Cardiac muscle cell (in vitro differentiated cells and primary cell): Measurements from ENCODE around the gene VAT1L. TPM values are rescaled to one million over a fixed set of nuclear protein-coding genes. Genes with fewer than 3 reads are reported as not detected.

Experiments used
- DNase-seq, 2 donors: peaks; one replicate each; pipeline versions ENCODE4 v3.0.0 to v3.0.0-alpha.2; 2010 to 2017; ENCODE audit warnings: low read depth in 1 of 2, low spot score in 1 of 2
- H3K27ac ChIP-seq: fragments of 200-600 bp; sonication (generic); 2 replicates; pipeline ENCODE4 v1.5.1; 2016
- H3K27me3 ChIP-seq: fragments of 200-600 bp; sonication (generic); 2 replicates; pipeline ENCODE4 v1.6.0; 2016; ENCODE audit warnings: control low read depth
- H3K36me3 ChIP-seq: fragments of 200-600 bp; sonication (generic); 2 replicates; pipeline ENCODE4 v1.5.1; 2016; ENCODE audit warnings: control low read depth
- H3K4me1 ChIP-seq: fragments of 200-600 bp; sonication (generic); 2 replicates; pipeline ENCODE4 v1.8.1; 2017; ENCODE audit warnings: low read depth, mild to moderate bottlenecking, mixed run types
- H3K4me3 ChIP-seq: fragments of 200-600 bp; sonication (generic); 2 replicates; pipeline ENCODE4 v1.5.1; 2016; ENCODE audit warnings: mild to moderate bottlenecking
- H3K9me3 ChIP-seq: fragments of 200-600 bp; sonication (generic); 2 replicates; pipeline ENCODE4 v1.5.1; 2017; ENCODE audit warnings: low read depth, mild to moderate bottlenecking, control low read depth
- polyA plus RNA-seq: library from polyadenylated mRNA; unstranded; fragments of >200 nt; fragmentation: Nextera tagmentation; extraction: Ambion mirVana; gene quantifications from 2 replicates; pipeline ENCODE4 v1.2.1, GENCODE V29; 2016
- total RNA-seq: library from RNA; depleted of rRNA; stranded (reverse); fragments of >200 nt; gene quantifications from 2 replicates; pipeline ENCODE4 v1.2.3, GENCODE V29; 2016
- TF ChIP-seq, protein P1 (sequence below): IDR thresholded peaks from 2 replicates; pipeline ENCODE4 v1.5.1; 2012; ENCODE audit warnings: low read depth, mild to moderate bottlenecking, low read length

VAT1L gene
- total and polyA plus RNA-seq, 2 experiments from 2014 or later = 1.5 to 2.4 TPM

- H3K36me3 ChIP-seq = no peaks in the 10 kb centered on the region
- no peaks in the 10 kb centered on the region for H3K9me3 ChIP-seq
- H3K27ac ChIP-seq = no peak overlapping the region
- TF ChIP-seq, protein P1, sequence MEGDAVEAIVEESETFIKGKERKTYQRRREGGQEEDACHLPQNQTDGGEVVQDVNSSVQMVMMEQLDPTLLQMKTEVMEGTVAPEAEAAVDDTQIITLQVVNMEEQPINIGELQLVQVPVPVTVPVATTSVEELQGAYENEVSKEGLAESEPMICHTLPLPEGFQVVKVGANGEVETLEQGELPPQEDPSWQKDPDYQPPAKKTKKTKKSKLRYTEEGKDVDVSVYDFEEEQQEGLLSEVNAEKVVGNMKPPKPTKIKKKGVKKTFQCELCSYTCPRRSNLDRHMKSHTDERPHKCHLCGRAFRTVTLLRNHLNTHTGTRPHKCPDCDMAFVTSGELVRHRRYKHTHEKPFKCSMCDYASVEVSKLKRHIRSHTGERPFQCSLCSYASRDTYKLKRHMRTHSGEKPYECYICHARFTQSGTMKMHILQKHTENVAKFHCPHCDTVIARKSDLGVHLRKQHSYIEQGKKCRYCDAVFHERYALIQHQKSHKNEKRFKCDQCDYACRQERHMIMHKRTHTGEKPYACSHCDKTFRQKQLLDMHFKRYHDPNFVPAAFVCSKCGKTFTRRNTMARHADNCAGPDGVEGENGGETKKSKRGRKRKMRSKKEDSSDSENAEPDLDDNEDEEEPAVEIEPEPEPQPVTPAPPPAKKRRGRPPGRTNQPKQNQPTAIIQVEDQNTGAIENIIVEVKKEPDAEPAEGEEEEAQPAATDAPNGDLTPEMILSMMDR = no peak
- H3K4me3 ChIP-seq = no peak overlapping the region
- peaks cover 15% of the 10 kb centered on the region for H3K4me1 ChIP-seq
- H3K27me3 ChIP-seq = no peaks in the 10 kb centered on the region
- no peak for DNase-seq
These were observed 131.5 kb downstream of the VAT1L start for GRCh38 chr16:77919761-77920415.

DNA sequence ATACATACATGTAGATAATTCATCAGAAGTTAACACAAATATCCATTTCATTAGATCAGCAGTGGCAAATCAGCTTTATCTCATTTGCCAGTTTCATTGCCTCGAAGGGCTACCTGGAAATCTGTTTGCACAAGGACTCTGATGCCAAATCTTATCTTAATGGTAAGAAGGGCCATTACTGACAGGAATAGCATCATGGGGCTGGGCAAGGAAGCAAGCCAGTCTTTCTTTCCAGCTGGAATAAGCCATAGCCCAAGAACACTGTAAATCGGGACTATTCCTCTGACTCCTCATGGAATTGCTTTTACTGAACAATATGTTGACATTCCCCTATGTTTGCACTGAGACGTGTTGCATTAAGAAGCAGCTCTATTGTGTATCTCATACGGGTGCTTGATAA is 132.6 kb downstream of the VAT1L start:
- Histone ChIP-seq H3K36me3 (no peaks in the 10 kb centered on the region), H3K27ac (no peak overlapping the region), H3K4me1 (peaks cover 15% of the 10 kb centered on the region), H3K4me3 (no peak overlapping the region), H3K27me3 (no peaks in the 10 kb centered on the region), H3K9me3 (no peaks in the 10 kb centered on the region)
- DNase-seq = no peak
- TF ChIP-seq, protein P1 = no peak

GRCh38 chr16:77922228-77922754 is 133.9 kb downstream of the VAT1L start:
- Histone ChIP-seq H3K4me3 (no peak overlapping the region), H3K36me3 (no peaks in the 10 kb centered on the region), H3K4me1 (peaks cover 15% of the 10 kb centered on the region), H3K27me3 (no peaks in the 10 kb centered on the region), H3K9me3 (no peaks in the 10 kb centered on the region), H3K27ac (no peak overlapping the region)
- TF ChIP-seq, protein P1 = no peak
- DNase-seq = no peak

- TF ChIP-seq, protein P1 = no peak
- no peak for DNase-seq
- peaks cover 15% of the 10 kb centered on the region for H3K4me1 ChIP-seq
These were observed 137.2 kb downstream of the VAT1L start for GRCh38 chr16:77925531-77925930.

GRCh38 chr16:77928096-77928495 is 139.7 kb downstream of the VAT1L start:
- H3K4me1 ChIP-seq = no peaks in the 10 kb centered on the region
- no peaks in the 10 kb centered on the region for H3K27me3 ChIP-seq
- no peaks in the 10 kb centered on the region for H3K36me3 ChIP-seq
- no peak for DNase-seq
- H3K9me3 ChIP-seq = no peaks in the 10 kb centered on the region
- H3K27ac ChIP-seq = no peak overlapping the region
- TF ChIP-seq, protein P1 = no peak
- no peak overlapping the region for H3K4me3 ChIP-seq

More at GRCh38 chr16:77925531-77925930, 137.2 kb downstream of the VAT1L start:
- H3K9me3 ChIP-seq = no peaks in the 10 kb centered on the region
- H3K27ac ChIP-seq = no peak overlapping the region
- H3K27me3 ChIP-seq = no peaks in the 10 kb centered on the region
- H3K36me3 ChIP-seq = no peaks in the 10 kb centered on the region
- H3K4me3 ChIP-seq = no peak overlapping the region
